MM.1S (cell line): ENCODE results near the gene STARD9.

Experiments
- DNase-seq: peaks from one replicate; pipeline ENCODE4 v3.0.0-alpha.2; 2015
- H2AFZ ChIP-seq: fragments of 300-600 bp; sonication (generic); 2 replicates; pipeline ENCODE4 v1.6.0; 2016; ENCODE audit warnings: antibody characterized with exemption, low read length
- H3F3A ChIP-seq: fragments of 300-600 bp; sonication (generic); 2 replicates; pipeline ENCODE4 v1.6.1; 2016; ENCODE audit warnings: mild to moderate bottlenecking, antibody characterized with exemption, low read length, moderate library complexity, mixed read lengths; ENCODE audit not compliant: insufficient read depth
- H3K27ac ChIP-seq: fragments of 300-600 bp; sonication (generic); 2 replicates; pipeline ENCODE4 v1.5.1; 2016; ENCODE audit warnings: mild to moderate bottlenecking, low read length
- H3K27me3 ChIP-seq: fragments of 300-600 bp; sonication (generic); replicated peaks from 2 replicates; pipeline ENCODE4 v1.6.0; 2016; ENCODE audit warnings: low read length; ENCODE audit not compliant: insufficient read depth
- H3K36me3 ChIP-seq: fragments of 300-600 bp; sonication (generic); replicated peaks from 2 replicates; pipeline ENCODE4 v1.6.1; 2016; ENCODE audit warnings: mild to moderate bottlenecking, low read length, mixed read lengths; ENCODE audit not compliant: insufficient read depth
- H3K4me1 ChIP-seq: fragments of 300-600 bp; sonication (generic); 2 replicates; pipeline ENCODE4 v1.6.1; 2016; ENCODE audit warnings: low read length, mixed read lengths
- H3K4me2 ChIP-seq: fragments of 300-600 bp; sonication (generic); 2 replicates; pipeline ENCODE4 v1.6.0; 2016; ENCODE audit warnings: low read depth, low read length
- H3K4me3 ChIP-seq: fragments of 300-600 bp; sonication (generic); 2 replicates; pipeline ENCODE4 v1.5.1; 2016; ENCODE audit warnings: low read length, mixed read lengths
- H3K79me2 ChIP-seq: fragments of 300-600 bp; sonication (generic); 2 replicates; pipeline ENCODE4 v1.6.1; 2016; ENCODE audit warnings: mixed run types, low read length, mixed read lengths
- H3K9ac ChIP-seq: fragments of 300-600 bp; sonication (generic); 2 replicates; pipeline ENCODE4 v1.6.1; 2016; ENCODE audit warnings: low read length, mixed read lengths
- H3K9me2 ChIP-seq: fragments of 300-600 bp; sonication (generic); replicated peaks from 2 replicates; pipeline ENCODE4 v1.6.1; 2016; ENCODE audit warnings: mild to moderate bottlenecking, low read length, mixed read lengths; ENCODE audit not compliant: insufficient read depth
- H3K9me3 ChIP-seq: fragments of 300-600 bp; sonication (generic); replicated peaks from 2 replicates; pipeline ENCODE4 v1.6.1; 2016; ENCODE audit warnings: mild to moderate bottlenecking, low read length, mixed read lengths; ENCODE audit not compliant: insufficient read depth
- H4K20me1 ChIP-seq: fragments of 300-600 bp; sonication (generic); 2 replicates; pipeline ENCODE4 v1.6.1; 2016; ENCODE audit warnings: mild to moderate bottlenecking, low read length, moderate library complexity, mixed read lengths; ENCODE audit not compliant: insufficient read depth
- EZH2 ChIP-seq: fragments of 300-600 bp; sonication (generic); optimal IDR thresholded peaks from 2 replicates; pipeline ENCODE3; 2017; ENCODE audit warnings: low read depth, mild to moderate bottlenecking, antibody characterized with exemption, low read length, mixed read lengths
- EZH2phosphoT487 ChIP-seq: fragments of 300-600 bp; sonication (generic); IDR thresholded peaks from 2 replicates; pipeline ENCODE4 v1.6.1; 2018; ENCODE audit warnings: antibody characterized with exemption, low read length
- TF ChIP-seq, protein P1 (sequence below): fragments of 300-600 bp; sonication (generic); IDR thresholded peaks from 2 replicates; pipeline ENCODE4 v1.5.1; 2016; ENCODE audit warnings: antibody characterized with exemption, low read length, mixed read lengths

The STARD9 gene

DNA sequence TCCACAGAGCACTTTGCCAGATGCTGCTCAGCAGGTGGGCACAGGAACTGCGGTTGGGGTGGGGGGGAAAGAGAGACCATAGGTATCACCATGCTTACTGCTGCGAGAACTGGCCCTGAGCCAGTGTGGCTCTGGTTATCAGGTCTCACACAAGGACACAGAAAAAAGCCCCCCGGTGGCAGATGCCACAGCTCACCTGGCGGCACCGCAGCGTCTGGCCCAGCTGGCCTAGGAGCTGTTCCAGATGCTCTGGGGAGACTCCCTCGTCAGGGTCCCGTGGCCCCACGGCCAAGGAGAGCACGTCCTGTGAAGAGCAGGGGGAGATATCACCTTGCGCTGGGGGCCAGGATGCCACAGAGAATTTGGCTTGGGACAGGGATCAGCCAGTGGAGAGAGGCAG, 150.7 kb downstream of the STARD9 start:
- H3K9me2 ChIP-seq: no peaks in the 10 kb centered on the region
- H3K9me3 ChIP-seq: no peaks in the 10 kb centered on the region
- H3K27me3 ChIP-seq: no peaks in the 10 kb centered on the region
- no peak for TF ChIP-seq EZH2
- TF ChIP-seq, protein P1, sequence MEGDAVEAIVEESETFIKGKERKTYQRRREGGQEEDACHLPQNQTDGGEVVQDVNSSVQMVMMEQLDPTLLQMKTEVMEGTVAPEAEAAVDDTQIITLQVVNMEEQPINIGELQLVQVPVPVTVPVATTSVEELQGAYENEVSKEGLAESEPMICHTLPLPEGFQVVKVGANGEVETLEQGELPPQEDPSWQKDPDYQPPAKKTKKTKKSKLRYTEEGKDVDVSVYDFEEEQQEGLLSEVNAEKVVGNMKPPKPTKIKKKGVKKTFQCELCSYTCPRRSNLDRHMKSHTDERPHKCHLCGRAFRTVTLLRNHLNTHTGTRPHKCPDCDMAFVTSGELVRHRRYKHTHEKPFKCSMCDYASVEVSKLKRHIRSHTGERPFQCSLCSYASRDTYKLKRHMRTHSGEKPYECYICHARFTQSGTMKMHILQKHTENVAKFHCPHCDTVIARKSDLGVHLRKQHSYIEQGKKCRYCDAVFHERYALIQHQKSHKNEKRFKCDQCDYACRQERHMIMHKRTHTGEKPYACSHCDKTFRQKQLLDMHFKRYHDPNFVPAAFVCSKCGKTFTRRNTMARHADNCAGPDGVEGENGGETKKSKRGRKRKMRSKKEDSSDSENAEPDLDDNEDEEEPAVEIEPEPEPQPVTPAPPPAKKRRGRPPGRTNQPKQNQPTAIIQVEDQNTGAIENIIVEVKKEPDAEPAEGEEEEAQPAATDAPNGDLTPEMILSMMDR: no peak
- no peak for DNase-seq
- H4K20me1 ChIP-seq: no peaks in the 10 kb centered on the region
- H3K27ac ChIP-seq: no peak overlapping the region
- H3K4me1 ChIP-seq: no peaks in the 10 kb centered on the region
- H3K79me2 ChIP-seq: no peaks in the 10 kb centered on the region
- no peak overlapping the region for H3K9ac ChIP-seq
- H2AFZ ChIP-seq: no peak overlapping the region
- no peak overlapping the region for H3K4me2 ChIP-seq
- no peaks in the 10 kb centered on the region for H3F3A ChIP-seq
- no peaks in the 10 kb centered on the region for H3K36me3 ChIP-seq
- H3K4me3 ChIP-seq: no peak overlapping the region

DNA sequence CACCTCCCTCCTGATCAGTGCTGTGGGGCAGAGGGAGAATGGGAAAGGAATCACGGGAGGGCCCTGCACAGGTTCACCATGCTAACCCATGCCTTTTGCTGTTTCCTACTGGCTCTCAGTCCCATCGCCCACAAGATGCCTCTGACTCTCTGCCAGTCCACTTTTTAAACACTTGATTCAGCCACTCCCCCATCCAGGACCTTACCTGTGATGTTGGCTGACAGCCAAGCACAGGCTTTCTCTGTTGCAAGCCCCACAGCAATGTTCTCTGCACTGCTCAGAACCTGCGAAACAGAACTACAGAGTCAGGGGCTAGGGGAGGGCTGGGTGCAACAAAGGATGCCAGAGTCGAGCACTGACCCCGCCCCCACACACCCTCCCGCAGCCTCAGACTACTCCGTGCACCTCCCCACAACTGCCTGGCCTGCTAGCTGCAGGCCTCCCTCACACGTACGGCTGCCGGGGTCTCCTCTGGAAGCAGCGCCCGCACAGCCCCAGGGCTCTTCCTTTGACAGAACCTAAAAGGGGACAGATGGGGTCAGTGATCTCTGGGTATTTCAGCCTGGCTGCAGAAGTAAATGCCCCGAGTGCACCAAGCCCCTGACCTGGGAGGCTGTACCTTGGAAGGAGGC, 152.5 kb downstream of the STARD9 start:
- no peak for DNase-seq
- Histone ChIP-seq H4K20me1 (no peaks in the 10 kb centered on the region), H3K9me2 (no peaks in the 10 kb centered on the region), H2AFZ (no peak overlapping the region), H3K36me3 (no peaks in the 10 kb centered on the region), H3K4me3 (no peak overlapping the region), H3K27ac (no peak overlapping the region), H3K79me2 (no peaks in the 10 kb centered on the region), H3K27me3 (no peaks in the 10 kb centered on the region), H3K4me1 (no peaks in the 10 kb centered on the region), H3K9ac (no peak overlapping the region), H3F3A (no peaks in the 10 kb centered on the region), H3K9me3 (no peaks in the 10 kb centered on the region), H3K4me2 (no peak overlapping the region)
- TF ChIP-seq EZH2phosphoT487: no peak
- TF ChIP-seq EZH2: no peak
- TF ChIP-seq, protein P1: no peak

DNA sequence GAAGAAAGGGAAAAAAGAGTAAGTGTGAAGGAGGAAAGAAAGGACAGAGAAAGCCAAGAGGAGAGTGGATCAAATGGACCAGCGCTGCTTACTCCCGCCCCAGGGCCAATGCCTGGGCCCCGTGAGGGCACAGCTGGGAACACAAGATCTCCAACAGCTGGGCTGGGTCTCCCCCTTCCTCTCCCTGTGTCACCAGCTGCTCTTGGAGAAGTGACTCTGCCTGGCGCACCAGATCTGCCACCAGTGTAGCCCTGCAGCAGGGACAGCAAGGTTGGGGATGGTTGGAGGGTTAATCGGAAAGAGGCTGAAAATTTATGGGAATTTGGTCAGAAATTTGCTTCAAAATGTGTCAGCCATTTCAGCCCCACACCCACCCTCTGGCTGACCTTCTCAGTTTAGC, 153.2 kb downstream of the STARD9 start:
- Histone ChIP-seq H3F3A (no peaks in the 10 kb centered on the region), H3K79me2 (no peaks in the 10 kb centered on the region), H3K36me3 (no peaks in the 10 kb centered on the region; the same call in 1 of the 2 replicates), H3K4me3 (no peak overlapping the region), H2AFZ (no peak overlapping the region), H3K9ac (no peak overlapping the region), H3K27me3 (no peaks in the 10 kb centered on the region), H4K20me1 (no peaks in the 10 kb centered on the region), H3K4me2 (no peak overlapping the region), H3K9me2 (no peaks in the 10 kb centered on the region), H3K9me3 (no peaks in the 10 kb centered on the region), H3K4me1 (no peaks in the 10 kb centered on the region), H3K27ac (no peak overlapping the region)
- TF ChIP-seq EZH2: no peak
- no peak for TF ChIP-seq EZH2phosphoT487
- TF ChIP-seq, protein P1: no peak
- DNase-seq: no peak
